Left lung (tissue), 10 donors: ENCODE results near the gene DRC7. TPM values are rescaled to one million over a fixed set of nuclear protein-coding genes. Genes with fewer than 3 reads are reported as not detected.

Experiments
- ATAC-seq: fragments of 200-7000 bp; cut with Tn5 transposase; one replicate; pipeline ENCODE4 v1.9.1; 2020; ENCODE audit warnings: moderate library complexity
- DNase-seq, 4 donors: peaks; one replicate each; pipeline ENCODE4 v3.0.0-alpha.2; 2013 to 2020
- H3K27ac ChIP-seq, 2 donors: fragments of 200-600 bp; sonication (generic) in 1 of 2; one replicate each; pipeline versions ENCODE4 v1.5.0 to v1.8.0; 2020 to 2021
- H3K27me3 ChIP-seq, 2 donors: fragments of 200-600 bp; sonication (generic) in 1 of 2; one replicate each; pipeline versions ENCODE4 v1.5.0 to v1.8.0; 2020 to 2021
- H3K36me3 ChIP-seq, 2 donors: fragments of 200-600 bp; sonication (generic) in 1 of 2; one replicate each; pipeline versions ENCODE4 v1.5.0 to v1.8.0; 2020 to 2021
- H3K4me1 ChIP-seq, 2 donors: fragments of 200-600 bp; one replicate each; pipeline ENCODE4 v1.8.0; 2021
- H3K4me3 ChIP-seq, 2 donors: fragments of 200-600 bp; sonication (generic) in 1 of 2; one replicate each; pipeline versions ENCODE4 v1.5.0 to v1.8.0; 2020 to 2021; ENCODE audit warnings: mild to moderate bottlenecking in 1 of 2
- H3K9me3 ChIP-seq, 2 donors: fragments of 200-600 bp; sonication (generic) in 1 of 2; one replicate each; pipeline versions ENCODE4 v1.5.0 to v1.8.0; 2020 to 2021
- intact Hi-C, 2 donors: fragments of 100-400 bp; cut with DNase I; formaldehyde crosslinking; loops; one replicate each; pipeline versions ENCODE4 v1.11.2 to v1.14.2; 2022
- polyA plus RNA-seq, 6 donors: library from polyadenylated mRNA; unstranded; fragments of 120-200 nt; gene quantifications; one replicate each; pipeline ENCODE4 v1.2.1, GENCODE V29; 2013; ENCODE audit not compliant: insufficient read length in 6 of 6
- total RNA-seq, 2 donors: library from RNA; stranded (reverse); fragmentation: NEBNext Ultra II Directional; extraction: Animal tissue kit (Norgen Biotek cat#: 25700); gene quantifications; one replicate each; pipeline ENCODE4 v1.2.1, GENCODE V29; 2021
- TF ChIP-seq, protein P1 (sequence below), 2 donors: fragments of 200-600 bp; sonication (generic) in 1 of 2; IDR thresholded peaks; one replicate each; pipeline versions ENCODE4 v1.5.0 to v1.8.0; 2021; ENCODE audit warnings: antibody characterized with exemption in 2 of 2
- donor health status: DM: no; HTN: yes; CAD: no.
- donor health status: DM: no; HTN: no; CAD: no.

DRC7 gene
- total and polyA plus RNA-seq, 8 donors: 0.52 to 4.3 (median 2.4) TPM

GRCh38 chr16:57660715-57661463 is 33.7 kb upstream of the DRC7 start:
- Histone ChIP-seq H3K4me1 (no peaks in the 10 kb centered on the region), H3K27ac (no peak overlapping the region), H3K9me3 (no peaks in the 10 kb centered on the region), H3K36me3 (peaks cover 0 to 73% of the 10 kb centered on the region in 2 donors), H3K4me3 (no peak overlapping the region), H3K27me3 (no peaks in the 10 kb centered on the region)
- intact Hi-C loops: no loop called here
- no peak for ATAC-seq
- no peak for DNase-seq
- TF ChIP-seq, protein P1, sequence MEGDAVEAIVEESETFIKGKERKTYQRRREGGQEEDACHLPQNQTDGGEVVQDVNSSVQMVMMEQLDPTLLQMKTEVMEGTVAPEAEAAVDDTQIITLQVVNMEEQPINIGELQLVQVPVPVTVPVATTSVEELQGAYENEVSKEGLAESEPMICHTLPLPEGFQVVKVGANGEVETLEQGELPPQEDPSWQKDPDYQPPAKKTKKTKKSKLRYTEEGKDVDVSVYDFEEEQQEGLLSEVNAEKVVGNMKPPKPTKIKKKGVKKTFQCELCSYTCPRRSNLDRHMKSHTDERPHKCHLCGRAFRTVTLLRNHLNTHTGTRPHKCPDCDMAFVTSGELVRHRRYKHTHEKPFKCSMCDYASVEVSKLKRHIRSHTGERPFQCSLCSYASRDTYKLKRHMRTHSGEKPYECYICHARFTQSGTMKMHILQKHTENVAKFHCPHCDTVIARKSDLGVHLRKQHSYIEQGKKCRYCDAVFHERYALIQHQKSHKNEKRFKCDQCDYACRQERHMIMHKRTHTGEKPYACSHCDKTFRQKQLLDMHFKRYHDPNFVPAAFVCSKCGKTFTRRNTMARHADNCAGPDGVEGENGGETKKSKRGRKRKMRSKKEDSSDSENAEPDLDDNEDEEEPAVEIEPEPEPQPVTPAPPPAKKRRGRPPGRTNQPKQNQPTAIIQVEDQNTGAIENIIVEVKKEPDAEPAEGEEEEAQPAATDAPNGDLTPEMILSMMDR (IDR thresholded peaks at IDR 0.05): no peak

- no peak overlapping the region for H3K4me3 ChIP-seq
- H3K4me1 ChIP-seq: peaks cover 0 to under 1% of the 10 kb centered on the region in 2 donors
- TF ChIP-seq, protein P1 (IDR thresholded peaks at IDR 0.05): no peak
- no peak for ATAC-seq
- no peaks in the 10 kb centered on the region for H3K9me3 ChIP-seq
- intact Hi-C loops: no loop called here
- no peak overlapping the region for H3K27ac ChIP-seq
- peaks cover 0 to 68% of the 10 kb centered on the region in 2 donors for H3K36me3 ChIP-seq
- no peaks in the 10 kb centered on the region for H3K27me3 ChIP-seq
- DNase-seq: no peak
These were observed 33.1 kb upstream of the DRC7 start for GRCh38 chr16:57661510-57661909.

GRCh38 chr16:57661936-57662906 is 32.4 kb upstream of the DRC7 start:
- DNase-seq (no peak), ATAC-seq (no peak)
- Histone ChIP-seq H3K27ac (no peak overlapping the region), H3K36me3 (peaks cover 0 to 62% of the 10 kb centered on the region in 2 donors), H3K4me1 (peaks cover 0 to 8% of the 10 kb centered on the region in 2 donors), H3K4me3 (no peak overlapping the region), H3K27me3 (no peaks in the 10 kb centered on the region), H3K9me3 (no peaks in the 10 kb centered on the region)
- TF ChIP-seq, protein P1 (IDR thresholded peaks at IDR 0.05): no peak
- intact Hi-C loops: no loop called here

GRCh38 chr16:57663436-57663835 is 31.2 kb upstream of the DRC7 start:
- TF ChIP-seq, protein P1 (IDR thresholded peaks at IDR 0.05): no peak
- peaks cover 0 to 52% of the 10 kb centered on the region in 2 donors for H3K36me3 ChIP-seq
- intact Hi-C loops: no loop called here

More at GRCh38 chr16:57663436-57663835, 31.2 kb upstream of the DRC7 start:
- peaks cover 0 to 19% of the 10 kb centered on the region in 2 donors for H3K4me1 ChIP-seq
- DNase-seq: no peak
- H3K4me3 ChIP-seq: no peak overlapping the region
- no peaks in the 10 kb centered on the region for H3K9me3 ChIP-seq
- no peak for ATAC-seq
- no peak overlapping the region for H3K27ac ChIP-seq
- peaks cover 0 to 6% of the 10 kb centered on the region in 2 donors for H3K27me3 ChIP-seq
